ENCODE data around the gene CTSD.
A peak's percentile ranks its signal among the peaks of the same experiment; 100 is the strongest.

The CTSD gene

DNA sequence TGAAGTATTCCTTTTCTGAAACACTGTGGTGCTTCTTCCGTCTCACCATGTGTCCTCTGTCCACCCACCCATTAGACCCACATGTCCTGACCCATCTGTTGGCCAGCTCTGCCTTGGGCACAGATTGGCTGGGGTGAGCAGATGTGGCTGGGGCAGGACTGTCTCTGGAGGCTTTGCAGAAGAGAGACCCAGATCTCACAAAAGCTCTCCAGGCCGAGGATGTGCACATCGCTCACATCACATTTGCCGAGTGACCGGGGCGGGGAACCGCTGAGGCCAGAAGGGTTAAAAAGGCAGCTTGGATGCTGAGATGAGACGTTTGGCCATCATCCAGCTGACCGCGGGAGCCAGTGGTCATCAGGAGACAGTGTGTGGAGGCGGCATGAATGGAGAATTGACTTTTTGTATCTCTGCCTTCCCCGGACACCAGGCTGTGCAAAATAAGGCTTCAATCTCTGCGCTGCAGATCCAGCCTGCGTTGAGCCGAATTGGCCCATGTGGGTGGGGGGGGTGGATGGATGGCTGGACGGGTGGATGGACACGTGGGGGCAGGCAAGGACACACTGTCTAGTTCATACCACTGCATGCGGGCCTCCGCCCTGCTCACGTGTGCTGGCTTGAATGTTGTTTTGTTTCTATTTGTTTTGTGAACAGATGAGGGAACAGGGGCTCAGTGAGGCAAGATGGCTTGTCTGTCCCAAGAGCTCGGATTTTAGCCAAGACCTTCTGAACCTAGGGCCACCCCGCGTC, 19.4 kb downstream of the CTSD start:
- DNase-seq (ENCODE audit: low spot score) = peak; percentile 70
- peak overlapping the region in 1 of 2 donors; percentile 62 for H3K27ac ChIP-seq
- TF ChIP-seq, protein P1, sequence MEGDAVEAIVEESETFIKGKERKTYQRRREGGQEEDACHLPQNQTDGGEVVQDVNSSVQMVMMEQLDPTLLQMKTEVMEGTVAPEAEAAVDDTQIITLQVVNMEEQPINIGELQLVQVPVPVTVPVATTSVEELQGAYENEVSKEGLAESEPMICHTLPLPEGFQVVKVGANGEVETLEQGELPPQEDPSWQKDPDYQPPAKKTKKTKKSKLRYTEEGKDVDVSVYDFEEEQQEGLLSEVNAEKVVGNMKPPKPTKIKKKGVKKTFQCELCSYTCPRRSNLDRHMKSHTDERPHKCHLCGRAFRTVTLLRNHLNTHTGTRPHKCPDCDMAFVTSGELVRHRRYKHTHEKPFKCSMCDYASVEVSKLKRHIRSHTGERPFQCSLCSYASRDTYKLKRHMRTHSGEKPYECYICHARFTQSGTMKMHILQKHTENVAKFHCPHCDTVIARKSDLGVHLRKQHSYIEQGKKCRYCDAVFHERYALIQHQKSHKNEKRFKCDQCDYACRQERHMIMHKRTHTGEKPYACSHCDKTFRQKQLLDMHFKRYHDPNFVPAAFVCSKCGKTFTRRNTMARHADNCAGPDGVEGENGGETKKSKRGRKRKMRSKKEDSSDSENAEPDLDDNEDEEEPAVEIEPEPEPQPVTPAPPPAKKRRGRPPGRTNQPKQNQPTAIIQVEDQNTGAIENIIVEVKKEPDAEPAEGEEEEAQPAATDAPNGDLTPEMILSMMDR (IDR thresholded peaks at IDR 0.05) = no peak
- H3K4me3 ChIP-seq = no peak overlapping the region

- DNase-seq (ENCODE audit: low spot score) = peak; percentile 68
- no peak overlapping the region for H3K4me3 ChIP-seq
- TF ChIP-seq, protein P1 (IDR thresholded peaks at IDR 0.05) = no peak
- no peak overlapping the region for H3K27ac ChIP-seq
Observed at GRCh38 chr11:1743585-1744136, 20.1 kb downstream of the CTSD start.

DNA sequence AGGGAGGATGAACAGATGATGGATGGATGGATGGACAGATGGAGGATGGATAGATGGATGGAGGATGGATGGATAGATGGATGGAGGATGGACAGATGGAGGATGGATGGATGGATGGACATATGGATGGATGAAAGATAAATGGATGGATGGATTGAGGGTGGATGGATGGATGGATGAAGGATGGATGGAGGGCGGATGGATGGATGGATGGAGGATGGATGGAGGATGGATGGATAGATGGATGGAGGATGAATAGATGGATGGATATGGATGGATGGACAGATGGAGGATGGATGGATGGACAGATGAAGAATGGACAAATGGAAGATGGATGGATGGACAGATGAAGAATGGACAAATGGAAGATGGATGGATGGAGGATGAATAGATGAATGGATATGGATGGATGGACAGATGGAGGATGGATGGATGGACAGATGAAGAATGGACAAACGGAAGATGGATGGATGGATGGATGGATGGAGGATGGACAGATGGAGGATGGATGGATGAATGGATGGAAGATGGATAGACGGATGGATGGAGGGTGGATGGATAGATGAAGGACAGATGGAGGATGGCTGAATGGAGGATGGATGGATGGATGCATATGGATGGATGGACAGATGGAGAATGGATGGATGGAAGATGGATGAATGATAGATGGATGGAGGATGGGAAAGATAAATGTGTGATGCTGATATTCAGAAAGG, 20.7 kb downstream of the CTSD start:
- no peak overlapping the region for H3K27ac ChIP-seq
- DNase-seq (ENCODE audit: low spot score) = no peak
- H3K4me3 ChIP-seq = no peak overlapping the region
- TF ChIP-seq, protein P1 (IDR thresholded peaks at IDR 0.05) = no peak

- no peak for DNase-seq (ENCODE audit: low spot score)
- Histone ChIP-seq H3K4me3 (no peak overlapping the region), H3K27ac (no peak overlapping the region)
- TF ChIP-seq, protein P1 (IDR thresholded peaks at IDR 0.05) = no peak
Observed at GRCh38 chr11:1742371-1742770, 21.4 kb downstream of the CTSD start.

GRCh38 chr11:1741741-1742140, 22.0 kb downstream of the CTSD start:
- Histone ChIP-seq H3K4me3 (no peak overlapping the region), H3K27ac (no peak overlapping the region)
- TF ChIP-seq, protein P1 (IDR thresholded peaks at IDR 0.05) = no peak
- no peak for DNase-seq (ENCODE audit: low spot score)

- TF ChIP-seq, protein P1 (IDR thresholded peaks at IDR 0.05) = no peak
- no peak for DNase-seq (ENCODE audit: low spot score)
- Histone ChIP-seq H3K27ac (no peak overlapping the region), H3K4me3 (no peak overlapping the region)
Observed at GRCh38 chr11:1740786-1741530, 22.8 kb downstream of the CTSD start.
